ENCODE measurements around the gene MPP2. TPM values are rescaled to one million over a fixed set of nuclear protein-coding genes. Genes with fewer than 3 reads are reported as not detected.

MPP2 gene
- 7.5 TPM for polyA plus RNA-seq (2013, experiment 1 of 2)
- 7.9 TPM for polyA plus RNA-seq (2013, experiment 2 of 2)

GRCh38 chr17:43907425-43907981 is at the start of gene MPP2:
Gene MPP2, minus strand, starts transcription at chr17:43907536. Its CDS starts 3,076 bp downstream, at chr17:43904460.
- Histone ChIP-seq H3K27me3 (ENCODE audit: insufficient read depth, low read length, poor library complexity) (peaks cover 4% of the 10 kb centered on the region), H3K4me1 (ENCODE audit: control insufficient read depth, low read depth, low read length) (peaks cover 2% of the 10 kb centered on the region), H3K27ac (ENCODE audit: low read depth, low read length) (no peak within 1 kb of the TSS), H2BK15ac (replicated peaks; ENCODE audit: low read depth) (no peak within 1 kb of the TSS), H3K4me2 (ENCODE audit: low read length) (peak within 1 kb of the TSS; percentile 93), H2AK5ac (ENCODE audit: low read length) (no peak within 1 kb of the TSS), H3K36me3 (ENCODE audit: control insufficient read depth, insufficient read depth, low read length) (no peaks in the 10 kb centered on the region), H3K18ac (ENCODE audit: low read length) (no peak within 1 kb of the TSS), H4K8ac (ENCODE audit: low read depth, low read length) (no peak within 1 kb of the TSS), H3K23ac (ENCODE audit: low read length) (no peak within 1 kb of the TSS), H3K56ac (ENCODE audit: low read length) (peak within 1 kb of the TSS; percentile 91), H3K79me2 (ENCODE audit: control insufficient read depth, insufficient read depth, low read length) (no peaks in the 10 kb centered on the region), H2BK5ac (ENCODE audit: low read length) (no peak within 1 kb of the TSS), H3K79me1 (ENCODE audit: low read length) (no peaks in the 10 kb centered on the region), H3K9ac (ENCODE audit: low read length) (peak within 1 kb of the TSS; percentile 61), H4K5ac (ENCODE audit: low read length) (no peak within 1 kb of the TSS), H3K4ac (ENCODE audit: low read depth, low read length) (no peak within 1 kb of the TSS), H2BK120ac (ENCODE audit: low read depth, low read length) (no peak within 1 kb of the TSS), H3K4me3 (ENCODE audit: low read length) (peak within 1 kb of the TSS; percentile 56)
- WGBS (ENCODE audit: extremely low coverage, insufficient coverage, low lambda C conversion rate): no CpG with 5 or more reads among the region's 36 CpGs
- DNase-seq: peak; percentile 93

GRCh38 chr17:43956222-43956621 is 48.9 kb upstream of the MPP2 start:
- no peak overlapping the region for H4K5ac ChIP-seq (ENCODE audit: low read length)
- no CpG with 5 or more reads among the region's 8 CpGs for WGBS (ENCODE audit: extremely low coverage, insufficient coverage, low lambda C conversion rate)
- no peaks in the 10 kb centered on the region for H3K27me3 ChIP-seq (ENCODE audit: insufficient read depth, low read length, poor library complexity)

GRCh38 chr17:43953746-43954145 is 46.4 kb upstream of the MPP2 start, which contains the start of gene PYY:
Gene PYY, minus strand, starts transcription at chr17:43953940. Its CDS starts 457 bp downstream, at chr17:43953483.
- no CpG with 5 or more reads among the region's 11 CpGs for WGBS (ENCODE audit: extremely low coverage, insufficient coverage, low lambda C conversion rate)
- no peak for DNase-seq
- Histone ChIP-seq H3K4ac (ENCODE audit: low read depth, low read length) (no peak within 1 kb of the TSS), H3K4me2 (ENCODE audit: low read length) (peak within 1 kb of the TSS; percentile 74), H3K56ac (ENCODE audit: low read length) (peak within 1 kb of the TSS; percentile 83), H3K27me3 (ENCODE audit: insufficient read depth, low read length, poor library complexity) (no peaks in the 10 kb centered on the region), H2BK15ac (replicated peaks; ENCODE audit: low read depth) (no peak within 1 kb of the TSS), H3K4me3 (ENCODE audit: low read length) (peak within 1 kb of the TSS; percentile 43), H3K4me1 (ENCODE audit: control insufficient read depth, low read depth, low read length) (no peaks in the 10 kb centered on the region), H3K79me1 (ENCODE audit: low read length) (no peaks in the 10 kb centered on the region), H3K79me2 (ENCODE audit: control insufficient read depth, insufficient read depth, low read length) (no peaks in the 10 kb centered on the region), H3K23ac (ENCODE audit: low read length) (no peak within 1 kb of the TSS), H2AK5ac (ENCODE audit: low read length) (no peak within 1 kb of the TSS), H2BK5ac (ENCODE audit: low read length) (no peak within 1 kb of the TSS), H4K8ac (ENCODE audit: low read depth, low read length) (no peak within 1 kb of the TSS), H2BK120ac (ENCODE audit: low read depth, low read length) (no peak within 1 kb of the TSS), H3K27ac (ENCODE audit: low read depth, low read length) (no peak within 1 kb of the TSS), H3K9ac (ENCODE audit: low read length) (peak within 1 kb of the TSS; percentile 70), H3K36me3 (ENCODE audit: control insufficient read depth, insufficient read depth, low read length) (no peaks in the 10 kb centered on the region), H4K5ac (ENCODE audit: low read length) (no peak within 1 kb of the TSS), H3K18ac (ENCODE audit: low read length) (no peak within 1 kb of the TSS)

More at GRCh38 chr17:43956222-43956621, 48.9 kb upstream of the MPP2 start:
- Histone ChIP-seq H3K9ac (ENCODE audit: low read length) (no peak overlapping the region), H3K4ac (ENCODE audit: low read depth, low read length) (no peak overlapping the region), H2BK15ac (replicated peaks; ENCODE audit: low read depth) (no peak overlapping the region), H3K56ac (ENCODE audit: low read length) (no peak overlapping the region), H3K27ac (ENCODE audit: low read depth, low read length) (no peak overlapping the region), H2BK120ac (ENCODE audit: low read depth, low read length) (no peak overlapping the region), H3K18ac (ENCODE audit: low read length) (no peak overlapping the region), H3K4me1 (ENCODE audit: control insufficient read depth, low read depth, low read length) (no peaks in the 10 kb centered on the region), H3K23ac (ENCODE audit: low read length) (no peak overlapping the region), H3K79me2 (ENCODE audit: control insufficient read depth, insufficient read depth, low read length) (no peaks in the 10 kb centered on the region), H2AK5ac (ENCODE audit: low read length) (no peak overlapping the region), H3K4me3 (ENCODE audit: low read length) (no peak overlapping the region), H3K36me3 (ENCODE audit: control insufficient read depth, insufficient read depth, low read length) (no peaks in the 10 kb centered on the region), H3K79me1 (ENCODE audit: low read length) (no peaks in the 10 kb centered on the region), H3K4me2 (ENCODE audit: low read length) (no peak overlapping the region), H4K8ac (ENCODE audit: low read depth, low read length) (no peak overlapping the region), H2BK5ac (ENCODE audit: low read length) (no peak overlapping the region)
- DNase-seq: no peak

GRCh38 chr17:43952724-43953666 is 45.7 kb upstream of the MPP2 start:
- no peak overlapping the region for H4K8ac ChIP-seq (ENCODE audit: low read depth, low read length)
- H2BK15ac ChIP-seq (replicated peaks; ENCODE audit: low read depth): no peak overlapping the region
- H3K56ac ChIP-seq (ENCODE audit: low read length): peak overlapping the region; percentile 83
- H3K23ac ChIP-seq (ENCODE audit: low read length): peak overlapping the region; percentile 68
- no peak overlapping the region for H2BK120ac ChIP-seq (ENCODE audit: low read depth, low read length)
- no peaks in the 10 kb centered on the region for H3K79me2 ChIP-seq (ENCODE audit: control insufficient read depth, insufficient read depth, low read length)
- H3K79me1 ChIP-seq (ENCODE audit: low read length): no peaks in the 10 kb centered on the region
- H4K5ac ChIP-seq (ENCODE audit: low read length): no peak overlapping the region
- H3K4me3 ChIP-seq (ENCODE audit: low read length): peak overlapping the region; percentile 43
- no peak overlapping the region for H2BK5ac ChIP-seq (ENCODE audit: low read length)
- no peak overlapping the region for H3K4ac ChIP-seq (ENCODE audit: low read depth, low read length)
- no peaks in the 10 kb centered on the region for H3K4me1 ChIP-seq (ENCODE audit: control insufficient read depth, low read depth, low read length)
- no peaks in the 10 kb centered on the region for H3K27me3 ChIP-seq (ENCODE audit: insufficient read depth, low read length, poor library complexity)
- no peak overlapping the region for H3K18ac ChIP-seq (ENCODE audit: low read length)
- WGBS (ENCODE audit: extremely low coverage, insufficient coverage, low lambda C conversion rate): no CpG with 5 or more reads among the region's 82 CpGs
- H3K36me3 ChIP-seq (ENCODE audit: control insufficient read depth, insufficient read depth, low read length): no peaks in the 10 kb centered on the region
- no peak overlapping the region for H2AK5ac ChIP-seq (ENCODE audit: low read length)
- no peak overlapping the region for H3K27ac ChIP-seq (ENCODE audit: low read depth, low read length)
- H3K9ac ChIP-seq (ENCODE audit: low read length): peak overlapping the region; percentile 70
- H3K4me2 ChIP-seq (ENCODE audit: low read length): peak overlapping the region; percentile 74
- DNase-seq: peak; percentile 89

GRCh38 chr17:43952351-43952723 is 45.0 kb upstream of the MPP2 start:
- Histone ChIP-seq H3K4me1 (ENCODE audit: control insufficient read depth, low read depth, low read length) (no peaks in the 10 kb centered on the region), H4K8ac (ENCODE audit: low read depth, low read length) (no peak overlapping the region), H2AK5ac (ENCODE audit: low read length) (no peak overlapping the region), H2BK15ac (replicated peaks; ENCODE audit: low read depth) (no peak overlapping the region), H3K27me3 (ENCODE audit: insufficient read depth, low read length, poor library complexity) (no peaks in the 10 kb centered on the region), H3K18ac (ENCODE audit: low read length) (no peak overlapping the region), H3K27ac (ENCODE audit: low read depth, low read length) (no peak overlapping the region), H3K4me2 (ENCODE audit: low read length) (peak overlapping the region; percentile 74), H2BK5ac (ENCODE audit: low read length) (no peak overlapping the region), H3K23ac (ENCODE audit: low read length) (peak overlapping the region; percentile 68), H4K5ac (ENCODE audit: low read length) (no peak overlapping the region), H3K36me3 (ENCODE audit: control insufficient read depth, insufficient read depth, low read length) (no peaks in the 10 kb centered on the region), H3K4me3 (ENCODE audit: low read length) (peak overlapping the region; percentile 40), H3K79me2 (ENCODE audit: control insufficient read depth, insufficient read depth, low read length) (no peaks in the 10 kb centered on the region), H3K4ac (ENCODE audit: low read depth, low read length) (no peak overlapping the region), H3K56ac (ENCODE audit: low read length) (peak overlapping the region; percentile 80), H2BK120ac (ENCODE audit: low read depth, low read length) (no peak overlapping the region), H3K79me1 (ENCODE audit: low read length) (no peaks in the 10 kb centered on the region), H3K9ac (ENCODE audit: low read length) (peak overlapping the region; percentile 70)
- DNase-seq: peak; percentile 46
- WGBS (ENCODE audit: extremely low coverage, insufficient coverage, low lambda C conversion rate): no CpG with 5 or more reads among the region's 19 CpGs
